Stimulated activated CD4-positive, alpha-beta T cell treated with anti-CD3 and anti-CD28 coated beads, Interleukin-12 subunit alpha, Interleukin-12 subunit beta, amount 100 ng/mL, for 4 hours (primary cell): ENCODE measurements around the gene ANKRD50.

Experiments used
- DNase-seq: peaks from one replicate; pipeline ENCODE4 v3.0.0-alpha.2; 2020

Gene ANKRD50

GRCh38 chr4:124633285-124633941 is 79.1 kb downstream of the ANKRD50 start:
- DNase-seq = no peak

DNA sequence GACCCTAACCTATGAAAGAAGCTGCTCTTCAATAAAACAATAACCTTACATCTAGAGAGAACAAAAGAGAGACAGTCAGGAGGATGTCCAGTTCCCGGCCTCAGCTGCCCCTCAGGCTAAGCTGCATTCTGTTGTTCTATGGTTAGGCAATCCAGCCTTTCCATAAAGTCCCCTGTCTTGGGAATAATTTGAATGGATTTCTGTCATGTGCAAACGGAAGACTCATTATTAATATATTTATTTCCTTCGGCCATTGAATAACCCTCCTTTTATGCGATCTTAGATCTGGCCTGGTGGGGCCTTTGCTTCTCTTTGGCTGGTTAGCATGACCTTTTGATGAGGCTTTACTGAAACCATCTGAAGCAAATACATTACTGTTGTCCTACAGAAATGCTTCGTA is 80.1 kb downstream of the ANKRD50 start:
- no peak for DNase-seq

DNA sequence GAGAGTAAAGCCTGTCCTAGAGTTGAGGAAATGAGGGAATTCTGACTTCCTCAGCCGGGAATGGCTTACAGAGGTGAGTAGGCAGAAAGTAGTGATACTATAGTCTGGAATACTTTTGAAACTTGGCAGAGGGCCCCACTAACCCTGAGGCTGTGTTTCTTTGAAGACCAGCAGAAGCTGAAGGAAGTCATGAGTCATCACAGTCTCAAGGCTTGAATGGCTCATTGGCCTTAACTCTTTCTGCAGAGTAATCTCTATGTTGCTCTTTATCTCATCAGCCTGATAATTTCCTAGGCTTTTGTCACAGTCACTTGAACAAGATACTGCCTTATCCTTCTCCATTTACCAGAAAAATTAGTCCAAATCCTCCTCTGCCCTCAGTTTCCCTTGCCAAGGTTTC is 80.8 kb downstream of the ANKRD50 start:
- DNase-seq = no peak

DNA sequence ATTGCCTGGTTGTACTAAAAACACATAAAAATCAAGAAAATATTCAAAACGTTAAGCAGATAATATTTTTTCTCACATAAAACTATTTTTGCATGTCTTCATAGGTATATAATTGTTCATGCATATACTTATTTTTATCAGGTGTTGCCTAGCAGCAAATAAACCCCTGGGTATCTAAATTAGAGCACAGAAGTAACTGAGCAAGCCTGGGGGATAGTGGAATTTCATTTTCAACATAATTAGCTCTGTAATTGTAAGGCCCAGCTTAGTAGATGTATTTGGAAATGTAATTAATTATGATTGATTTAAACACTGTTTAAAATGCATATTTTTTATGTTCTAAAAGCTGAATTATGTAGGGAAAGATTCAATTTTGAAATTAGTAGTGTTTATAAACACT is 82.9 kb downstream of the ANKRD50 start:
- no peak for DNase-seq
